KMS-11 (cell line): ENCODE data around the gene C1GALT1.

Source experiments
- H2AFZ ChIP-seq: fragments of 200-600 bp; sonication (generic); 2 replicates; pipeline ENCODE4 v1.6.1; 2016; ENCODE audit warnings: antibody characterized with exemption, mixed run types, low read depth
- H3K27ac ChIP-seq: fragments of 200-600 bp; sonication (generic); 2 replicates; pipeline ENCODE4 v1.6.1; 2016; ENCODE audit warnings: mild to moderate bottlenecking, mixed run types
- H3K27me3 ChIP-seq: fragments of 200-600 bp; sonication (generic); 2 replicates; pipeline ENCODE4 v1.6.1; 2017; ENCODE audit warnings: mild to moderate bottlenecking, low read depth, mixed run types, moderate library complexity; ENCODE audit not compliant: insufficient read depth
- H3K36me3 ChIP-seq: fragments of 200-600 bp; sonication (generic); 2 replicates; pipeline ENCODE4 v1.6.1; 2017; ENCODE audit warnings: mild to moderate bottlenecking, mixed run types; ENCODE audit not compliant: insufficient read depth
- H3K4me1 ChIP-seq: fragments of 200-600 bp; sonication (generic); 2 replicates; pipeline ENCODE4 v1.6.1; 2016; ENCODE audit warnings: mild to moderate bottlenecking, low read depth, mixed run types; ENCODE audit not compliant: poor library complexity, severe bottlenecking
- H3K4me2 ChIP-seq: fragments of 200-600 bp; sonication (generic); 2 replicates; pipeline ENCODE4 v1.7.0; 2016; ENCODE audit warnings: mild to moderate bottlenecking, mixed run types
- H3K4me3 ChIP-seq: fragments of 200-600 bp; sonication (generic); IDR thresholded peaks from 2 replicates; pipeline ENCODE4 v1.6.1; 2017; ENCODE audit warnings: low read depth, low read length, mixed read lengths; ENCODE audit not compliant: insufficient read depth
- H3K79me2 ChIP-seq: fragments of 200-600 bp; sonication (generic); 2 replicates; pipeline ENCODE4 v1.6.1; 2016; ENCODE audit warnings: low read depth, mixed run types; ENCODE audit not compliant: insufficient read depth
- H3K9ac ChIP-seq: fragments of 200-600 bp; sonication (generic); 2 replicates; pipeline ENCODE4 v1.6.1; 2016; ENCODE audit warnings: mild to moderate bottlenecking, mixed run types
- H4K20me1 ChIP-seq: fragments of 200-600 bp; sonication (generic); 2 replicates; pipeline ENCODE4 v1.6.1; 2016; ENCODE audit warnings: mild to moderate bottlenecking, mixed run types; ENCODE audit not compliant: insufficient read depth
- CTCF ChIP-seq: fragments of 200-600 bp; sonication (generic); conservative IDR thresholded peaks from 2 replicates; pipeline ENCODE4 v1.6.1; 2017; ENCODE audit warnings: low read depth, mild to moderate bottlenecking, antibody characterized with exemption, low read length, moderate library complexity, mixed read lengths

C1GALT1 gene

GRCh38 chr7:7236041-7236440 is 53.7 kb downstream of the C1GALT1 start:
- TF ChIP-seq CTCF = no peak
- H3K27me3 ChIP-seq = no peaks in the 10 kb centered on the region
- no peak overlapping the region for H3K27ac ChIP-seq
- H3K4me3 ChIP-seq = no peak overlapping the region
- peaks cover 18% of the 10 kb centered on the region for H3K4me1 ChIP-seq
- H4K20me1 ChIP-seq = no peaks in the 10 kb centered on the region
- peaks cover 36% of the 10 kb centered on the region for H3K79me2 ChIP-seq
- H3K9ac ChIP-seq = no peak overlapping the region
- 0 out of 2 replicates have a peak, but pooled peaks cover 3% of the 10 kb centered on the region for H3K36me3 ChIP-seq
- H3K4me2 ChIP-seq = no peak overlapping the region
- no peak overlapping the region for H2AFZ ChIP-seq

GRCh38 chr7:7237201-7237977 is 55.0 kb downstream of the C1GALT1 start:
- H3K27ac ChIP-seq = no peak overlapping the region
- TF ChIP-seq CTCF = no peak
- no peak overlapping the region for H3K4me2 ChIP-seq
- H3K79me2 ChIP-seq = peaks cover 31% of the 10 kb centered on the region; the same call in 1 of the 2 replicates
- H3K27me3 ChIP-seq = no peaks in the 10 kb centered on the region
- H4K20me1 ChIP-seq = no peaks in the 10 kb centered on the region
- peaks cover 8% of the 10 kb centered on the region for H3K4me1 ChIP-seq
- H3K9ac ChIP-seq = no peak overlapping the region
- no peak overlapping the region for H3K4me3 ChIP-seq
- H2AFZ ChIP-seq = no peak overlapping the region
- H3K36me3 ChIP-seq = 0 out of 2 replicates have a peak, but pooled peaks cover 3% of the 10 kb centered on the region

- H3K36me3 ChIP-seq = 0 out of 2 replicates have a peak, but pooled peaks cover 3% of the 10 kb centered on the region
- H3K27ac ChIP-seq = no peak overlapping the region
- H2AFZ ChIP-seq = no peak overlapping the region
- H3K79me2 ChIP-seq = peaks cover 26% of the 10 kb centered on the region; the same call in 1 of the 2 replicates
- H3K4me1 ChIP-seq = peaks cover 3% of the 10 kb centered on the region
- no peaks in the 10 kb centered on the region for H4K20me1 ChIP-seq
- no peak overlapping the region for H3K4me3 ChIP-seq
- H3K27me3 ChIP-seq = no peaks in the 10 kb centered on the region
- TF ChIP-seq CTCF = no peak
- no peak overlapping the region for H3K9ac ChIP-seq
- H3K4me2 ChIP-seq = no peak overlapping the region
These were observed 55.6 kb downstream of the C1GALT1 start for GRCh38 chr7:7237978-7238267.

GRCh38 chr7:7239346-7239745 is 57.0 kb downstream of the C1GALT1 start:
- Histone ChIP-seq H3K36me3 (0 out of 2 replicates have a peak, but pooled peaks cover 3% of the 10 kb centered on the region), H2AFZ (no peak overlapping the region), H3K4me2 (no peak overlapping the region), H3K9ac (no peak overlapping the region), H3K27ac (no peak overlapping the region), H3K4me3 (no peak overlapping the region), H3K79me2 (0 out of 2 replicates have a peak, but pooled peaks cover 17% of the 10 kb centered on the region), H3K4me1 (peaks cover 3% of the 10 kb centered on the region), H4K20me1 (no peaks in the 10 kb centered on the region), H3K27me3 (no peaks in the 10 kb centered on the region)
- TF ChIP-seq CTCF = no peak
